GM23338 (cell line): ENCODE data around the gene SLC25A22. TPM values are rescaled to one million over a fixed set of nuclear protein-coding genes. Genes with fewer than 3 reads are reported as not detected.

Experiments
- ATAC-seq: fragments of 200-7000 bp; cut with Tn5 transposase; 3 replicates; pipeline ENCODE4 v1.9.1; 2020
- DNase-seq: peaks from one replicate; pipeline ENCODE4 v3.0.0-alpha.2; 2015; ENCODE audit warnings: low spot score
- H2AFZ ChIP-seq: fragments of 200-600 bp; sonication (generic); 2 replicates; pipeline ENCODE4 v1.8.0; 2016; ENCODE audit warnings: antibody characterized with exemption, mild to moderate bottlenecking, moderate library complexity
- H3F3A ChIP-seq: fragments of 200-600 bp; sonication (generic); replicated peaks from 2 replicates; pipeline ENCODE4 v1.8.0; 2017; ENCODE audit warnings: antibody characterized with exemption, mixed run types, low read depth
- H3K27ac ChIP-seq: fragments of 200-600 bp; sonication (generic); 2 replicates; pipeline ENCODE4 v1.6.1; 2016; ENCODE audit warnings: low read depth
- H3K27me3 ChIP-seq: fragments of 200-600 bp; sonication (generic); 2 replicates; pipeline ENCODE4 v1.8.0; 2016; ENCODE audit warnings: mild to moderate bottlenecking, mixed run types, moderate library complexity; ENCODE audit not compliant: insufficient read depth
- H3K36me3 ChIP-seq: fragments of 200-600 bp; sonication (generic); 2 replicates; pipeline ENCODE4 v1.8.0; 2016; ENCODE audit warnings: mild to moderate bottlenecking; ENCODE audit not compliant: insufficient read depth
- H3K4me1 ChIP-seq: fragments of 200-600 bp; sonication (generic); 2 replicates; pipeline ENCODE4 v1.8.0; 2016; ENCODE audit warnings: mild to moderate bottlenecking, moderate library complexity; ENCODE audit not compliant: insufficient read depth
- H3K4me2 ChIP-seq: fragments of 200-600 bp; sonication (generic); 2 replicates; pipeline ENCODE4 v1.7.1; 2017; ENCODE audit warnings: mixed run types
- H3K4me3 ChIP-seq: fragments of 200-600 bp; sonication (generic); 2 replicates; pipeline ENCODE4 v1.6.1; 2016; ENCODE audit warnings: mixed run types
- H3K79me2 ChIP-seq: fragments of 200-600 bp; sonication (generic); replicated peaks from 2 replicates; pipeline ENCODE4 v1.8.0; 2017; ENCODE audit warnings: mild to moderate bottlenecking; ENCODE audit not compliant: insufficient read depth
- H3K9me2 ChIP-seq: fragments of 200-600 bp; sonication (generic); 2 replicates; pipeline ENCODE4 v1.8.0; 2017; ENCODE audit not compliant: insufficient read depth
- H4K20me1 ChIP-seq: fragments of 200-600 bp; sonication (generic); replicated peaks from 2 replicates; pipeline ENCODE4 v1.8.0; 2017; ENCODE audit warnings: mild to moderate bottlenecking; ENCODE audit not compliant: insufficient read depth
- H3K27ac Mint-ChIP-seq: 2 replicates; pipeline ENCODE4 v1.8.0; 2020; ENCODE audit warnings: inconsistent platforms, mild to moderate bottlenecking, moderate library complexity, mixed read lengths
- H3K27me3 Mint-ChIP-seq: 3 replicates; pipeline ENCODE4 v1.8.0; 2022; ENCODE audit warnings: low read depth, mild to moderate bottlenecking, moderate library complexity, mixed read lengths, inconsistent platforms; ENCODE audit not compliant: insufficient read depth, poor library complexity
- H3K36me3 Mint-ChIP-seq: 3 replicates; pipeline ENCODE4 v1.8.0; 2021; ENCODE audit warnings: low read depth, mild to moderate bottlenecking, inconsistent platforms, moderate library complexity, mixed read lengths
- H3K4me1 Mint-ChIP-seq: 3 replicates; pipeline ENCODE4 v1.8.0; 2020; ENCODE audit warnings: mild to moderate bottlenecking, inconsistent platforms, mixed read lengths
- H3K4me3 Mint-ChIP-seq: 3 replicates; pipeline ENCODE4 v1.8.0; 2021; ENCODE audit warnings: moderate library complexity, mild to moderate bottlenecking, inconsistent platforms, mixed read lengths
- H3K9me3 Mint-ChIP-seq: 3 replicates; pipeline ENCODE4 v1.8.0; 2020; ENCODE audit warnings: moderate library complexity, mild to moderate bottlenecking, inconsistent platforms, mixed read lengths
- CREB1 ChIP-seq: fragments of 250-450 bp; sonication (Bioruptor Pico); IDR thresholded peaks from 2 replicates; pipeline ENCODE4 v1.5.0; 2020; ENCODE audit warnings: low read depth, mild to moderate bottlenecking, moderate library complexity
- CTCF ChIP-seq, 2 experiments: fragments of 200-600 bp in 1 of 2; sonication (generic) in 1 of 2; conservative IDR thresholded peaks; 2 replicates each; pipeline versions ENCODE4 v1.5.1 to v1.6.1; 2016 to 2017; ENCODE audit warnings: antibody characterized with exemption in 2 of 2, low read depth in 2 of 2, mild to moderate bottlenecking in 2 of 2, moderate library complexity in 1 of 2
- JUNB ChIP-seq: IDR thresholded peaks from one replicate; pipeline ENCODE4 v1.6.1; 2016; ENCODE audit warnings: antibody characterized with exemption; ENCODE audit not compliant: unreplicated experiment
- NANOG ChIP-seq: IDR thresholded peaks from 2 replicates; pipeline ENCODE4 v1.6.1; 2016; ENCODE audit warnings: antibody characterized with exemption, borderline replicate concordance
- POLR2AphosphoS5 ChIP-seq: IDR thresholded peaks from 2 replicates; pipeline ENCODE4 v1.6.1; 2016; ENCODE audit warnings: antibody characterized with exemption, low read depth
- STAT1 ChIP-seq: IDR thresholded peaks from one replicate; pipeline ENCODE4 v1.6.1; 2016; ENCODE audit warnings: antibody characterized with exemption; ENCODE audit not compliant: unreplicated experiment
- ZNF114 ChIP-seq: fragments of 250-450 bp; sonication (Bioruptor Pico); IDR thresholded peaks from 2 replicates; pipeline ENCODE4 v1.5.0; 2020; ENCODE audit warnings: mild to moderate bottlenecking, moderate library complexity
- ZNF331 ChIP-seq: fragments of 250-450 bp; sonication (Bioruptor Pico); IDR thresholded peaks from 2 replicates; pipeline ENCODE4 v1.5.0; 2020; ENCODE audit warnings: low read depth, mild to moderate bottlenecking, moderate library complexity
- ZNF462 ChIP-seq: fragments of 250-450 bp; sonication (Bioruptor Pico); IDR thresholded peaks from 2 replicates; pipeline ENCODE4 v1.5.0; 2020; ENCODE audit warnings: mild to moderate bottlenecking, moderate library complexity
- polyA plus RNA-seq: library from polyadenylated mRNA; unstranded; fragments of >200 nt; fragmentation: Nextera tagmentation; extraction: Ambion mirVana; gene quantifications from 2 replicates; pipeline ENCODE4 v1.2.1, GENCODE V29; 2016
- total RNA-seq: library from RNA; depleted of rRNA; stranded (reverse); fragments of >200 nt; shearing (Covaris generic); gene quantifications from 2 replicates; pipeline ENCODE4 v1.2.3, GENCODE V29; 2014
- TF ChIP-seq, protein P1 (sequence below): IDR thresholded peaks from one replicate; pipeline ENCODE4 v1.6.1; 2018; ENCODE audit warnings: antibody characterized with exemption; ENCODE audit not compliant: unreplicated experiment

The SLC25A22 gene
- total and polyA plus RNA-seq, 2 experiments from 2014 or later = 21.0 to 46.4 TPM

GRCh38 chr11:800473-800872 is 2.4 kb upstream of the SLC25A22 start:
- no peaks in the 10 kb centered on the region; the same call in 1 of the 2 replicates for H3K79me2 ChIP-seq
- H3K4me3 ChIP-seq = no peak overlapping the region
- H3K9me2 ChIP-seq = no peaks in the 10 kb centered on the region
- DNase-seq (no peak), ATAC-seq (no peak)
- H3F3A ChIP-seq = peaks cover 15% of the 10 kb centered on the region; the same call in 1 of the 2 replicates
- Mint-ChIP-seq H3K27ac (no peak overlapping the region), H3K27me3 (peaks cover 10% of the 10 kb centered on the region), H3K9me3 (no peaks in the 10 kb centered on the region), H3K4me3 (no peak overlapping the region), H3K4me1 (peaks cover 14% of the 10 kb centered on the region; the same call in 2 of the 3 replicates), H3K36me3 (peaks cover 2% of the 10 kb centered on the region; the same call in 1 of the 3 replicates)
- no peak for TF ChIP-seq NANOG
- H3K4me1 ChIP-seq = peaks cover 15% of the 10 kb centered on the region; the same call in 1 of the 2 replicates
- no peaks in the 10 kb centered on the region for H3K36me3 ChIP-seq
- H3K27ac ChIP-seq = no peak overlapping the region
- H3K27me3 ChIP-seq = no peaks in the 10 kb centered on the region
- no peaks in the 10 kb centered on the region for H4K20me1 ChIP-seq
- no peak overlapping the region for H3K4me2 ChIP-seq
- no peak overlapping the region for H2AFZ ChIP-seq

DNA sequence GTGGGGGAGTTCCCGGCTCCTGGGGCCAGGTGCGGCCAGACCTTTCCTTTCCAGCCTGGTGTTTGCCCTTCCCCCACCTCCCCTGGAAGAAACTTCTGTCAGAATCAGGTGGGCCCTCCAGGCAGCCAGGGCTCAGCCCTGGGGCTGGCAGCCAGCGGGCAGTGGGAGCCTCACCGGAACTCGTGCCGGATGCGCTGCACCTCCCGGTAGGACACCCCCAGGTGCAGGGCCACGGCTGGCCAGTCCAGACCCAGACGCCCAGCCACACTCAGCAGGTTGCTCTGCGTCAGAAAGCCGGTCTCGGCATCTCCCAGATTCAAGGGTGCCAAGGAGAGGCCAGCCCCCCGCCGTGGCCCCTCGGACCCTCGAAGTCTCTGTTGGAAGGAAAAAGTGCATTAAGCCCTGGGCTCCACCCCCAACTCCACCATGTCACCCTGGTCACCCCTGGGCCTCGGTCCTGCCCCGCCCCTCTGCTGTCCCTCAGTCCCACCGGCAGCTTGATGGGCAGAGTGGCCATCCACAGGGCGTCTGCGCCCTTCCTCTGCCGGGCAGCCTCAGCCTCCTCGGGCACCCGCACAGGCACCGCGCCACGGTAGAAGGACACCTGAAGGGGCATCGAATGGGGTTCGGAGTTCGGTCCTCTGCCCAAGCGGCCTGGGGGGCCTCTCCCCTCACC is 1.7 kb upstream of the SLC25A22 start:
- no peak for DNase-seq
- no peak overlapping the region for H3K27ac Mint-ChIP-seq
- Histone ChIP-seq H4K20me1 (no peaks in the 10 kb centered on the region), H3K36me3 (no peaks in the 10 kb centered on the region), H3K27ac (no peak overlapping the region), H3K4me2 (no peak overlapping the region), H3K4me1 (peaks cover 15% of the 10 kb centered on the region; the same call in 1 of the 2 replicates), H3K4me3 (no peak overlapping the region), H2AFZ (no peak overlapping the region), H3K27me3 (no peaks in the 10 kb centered on the region), H3K9me2 (no peaks in the 10 kb centered on the region), H3F3A (peaks cover 14% of the 10 kb centered on the region; the same call in 1 of the 2 replicates), H3K79me2 (no peaks in the 10 kb centered on the region; the same call in 1 of the 2 replicates)
- H3K4me3 Mint-ChIP-seq = no peak overlapping the region
- no peak for ATAC-seq
- peaks cover 14% of the 10 kb centered on the region; the same call in 2 of the 3 replicates for H3K4me1 Mint-ChIP-seq
- H3K27me3 Mint-ChIP-seq = peaks cover 11% of the 10 kb centered on the region
- no peaks in the 10 kb centered on the region for H3K9me3 Mint-ChIP-seq
- peaks cover 2% of the 10 kb centered on the region; the same call in 1 of the 3 replicates for H3K36me3 Mint-ChIP-seq
- TF ChIP-seq, protein P1, sequence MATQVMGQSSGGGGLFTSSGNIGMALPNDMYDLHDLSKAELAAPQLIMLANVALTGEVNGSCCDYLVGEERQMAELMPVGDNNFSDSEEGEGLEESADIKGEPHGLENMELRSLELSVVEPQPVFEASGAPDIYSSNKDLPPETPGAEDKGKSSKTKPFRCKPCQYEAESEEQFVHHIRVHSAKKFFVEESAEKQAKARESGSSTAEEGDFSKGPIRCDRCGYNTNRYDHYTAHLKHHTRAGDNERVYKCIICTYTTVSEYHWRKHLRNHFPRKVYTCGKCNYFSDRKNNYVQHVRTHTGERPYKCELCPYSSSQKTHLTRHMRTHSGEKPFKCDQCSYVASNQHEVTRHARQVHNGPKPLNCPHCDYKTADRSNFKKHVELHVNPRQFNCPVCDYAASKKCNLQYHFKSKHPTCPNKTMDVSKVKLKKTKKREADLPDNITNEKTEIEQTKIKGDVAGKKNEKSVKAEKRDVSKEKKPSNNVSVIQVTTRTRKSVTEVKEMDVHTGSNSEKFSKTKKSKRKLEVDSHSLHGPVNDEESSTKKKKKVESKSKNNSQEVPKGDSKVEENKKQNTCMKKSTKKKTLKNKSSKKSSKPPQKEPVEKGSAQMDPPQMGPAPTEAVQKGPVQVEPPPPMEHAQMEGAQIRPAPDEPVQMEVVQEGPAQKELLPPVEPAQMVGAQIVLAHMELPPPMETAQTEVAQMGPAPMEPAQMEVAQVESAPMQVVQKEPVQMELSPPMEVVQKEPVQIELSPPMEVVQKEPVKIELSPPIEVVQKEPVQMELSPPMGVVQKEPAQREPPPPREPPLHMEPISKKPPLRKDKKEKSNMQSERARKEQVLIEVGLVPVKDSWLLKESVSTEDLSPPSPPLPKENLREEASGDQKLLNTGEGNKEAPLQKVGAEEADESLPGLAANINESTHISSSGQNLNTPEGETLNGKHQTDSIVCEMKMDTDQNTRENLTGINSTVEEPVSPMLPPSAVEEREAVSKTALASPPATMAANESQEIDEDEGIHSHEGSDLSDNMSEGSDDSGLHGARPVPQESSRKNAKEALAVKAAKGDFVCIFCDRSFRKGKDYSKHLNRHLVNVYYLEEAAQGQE = no peak
- TF ChIP-seq NANOG (no peak), CTCF (conservative IDR thresholded peaks at IDR 0.05; ENCODE audit: low read depth in 2 of 2) (no peak), ZNF462 (no peak), POLR2AphosphoS5 (no peak), CREB1 (CRISPR knock-in tag) (no peak), JUNB (no peak), STAT1 (no peak), ZNF331 (CRISPR knock-in tag) (no peak), ZNF114 (CRISPR knock-in tag) (no peak)
